Measurements from ENCODE around the gene SHISAL2B. TPM values are rescaled to one million over a fixed set of nuclear protein-coding genes. Genes with fewer than 3 reads are reported as not detected.

SHISAL2B gene
- total RNA-seq, 1 donor from 2014 or later: 0.63 TPM

DNA sequence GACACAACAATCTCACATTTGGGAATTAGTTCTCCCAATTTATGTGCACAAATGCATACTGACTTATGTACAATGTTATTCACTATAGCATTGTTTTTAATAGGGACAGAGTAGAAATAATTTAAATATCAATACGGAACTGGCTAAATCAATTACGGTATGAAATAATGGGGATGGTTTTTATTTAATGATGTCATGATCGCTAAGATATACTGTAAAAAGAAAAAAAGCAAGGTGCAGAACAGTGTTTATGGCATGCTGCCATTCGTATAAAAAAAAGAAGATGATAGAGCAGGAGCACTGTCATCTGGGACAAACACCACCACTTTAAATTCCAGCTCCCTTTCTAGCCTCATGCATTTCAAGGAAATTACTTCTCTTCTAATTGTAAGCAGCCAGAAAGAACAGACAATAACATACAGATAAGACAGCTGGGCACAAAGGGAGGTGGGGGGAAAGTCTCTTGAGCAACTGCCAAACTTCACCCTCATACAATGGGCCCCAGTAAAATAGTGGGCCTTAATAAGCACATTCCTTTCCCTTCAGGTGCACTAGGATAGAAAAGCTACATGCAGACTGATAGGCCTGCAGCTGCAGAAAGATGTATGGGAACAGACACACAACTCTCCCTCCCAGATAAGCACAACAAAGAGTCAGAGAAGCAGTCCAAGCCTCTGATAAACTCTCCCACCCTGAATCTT, 69.8 kb downstream of the SHISAL2B start:
- no peak for DNase-seq (ENCODE audit: extremely low spot score, unreplicated experiment)
- H3K36me3 Mint-ChIP-seq: peaks cover 6% of the 10 kb centered on the region
- peaks cover 12% of the 10 kb centered on the region for H3K4me1 Mint-ChIP-seq (ENCODE audit: unreplicated experiment)
- H3K9me3 Mint-ChIP-seq: no peaks in the 10 kb centered on the region
- H3K27me3 Mint-ChIP-seq: no peaks in the 10 kb centered on the region
- TF ChIP-seq, protein P1, sequence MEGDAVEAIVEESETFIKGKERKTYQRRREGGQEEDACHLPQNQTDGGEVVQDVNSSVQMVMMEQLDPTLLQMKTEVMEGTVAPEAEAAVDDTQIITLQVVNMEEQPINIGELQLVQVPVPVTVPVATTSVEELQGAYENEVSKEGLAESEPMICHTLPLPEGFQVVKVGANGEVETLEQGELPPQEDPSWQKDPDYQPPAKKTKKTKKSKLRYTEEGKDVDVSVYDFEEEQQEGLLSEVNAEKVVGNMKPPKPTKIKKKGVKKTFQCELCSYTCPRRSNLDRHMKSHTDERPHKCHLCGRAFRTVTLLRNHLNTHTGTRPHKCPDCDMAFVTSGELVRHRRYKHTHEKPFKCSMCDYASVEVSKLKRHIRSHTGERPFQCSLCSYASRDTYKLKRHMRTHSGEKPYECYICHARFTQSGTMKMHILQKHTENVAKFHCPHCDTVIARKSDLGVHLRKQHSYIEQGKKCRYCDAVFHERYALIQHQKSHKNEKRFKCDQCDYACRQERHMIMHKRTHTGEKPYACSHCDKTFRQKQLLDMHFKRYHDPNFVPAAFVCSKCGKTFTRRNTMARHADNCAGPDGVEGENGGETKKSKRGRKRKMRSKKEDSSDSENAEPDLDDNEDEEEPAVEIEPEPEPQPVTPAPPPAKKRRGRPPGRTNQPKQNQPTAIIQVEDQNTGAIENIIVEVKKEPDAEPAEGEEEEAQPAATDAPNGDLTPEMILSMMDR (conservative IDR thresholded peaks at IDR 0.05): no peak
- H3K27ac Mint-ChIP-seq: no peak overlapping the region
- H3K4me3 Mint-ChIP-seq: no peak overlapping the region

DNA sequence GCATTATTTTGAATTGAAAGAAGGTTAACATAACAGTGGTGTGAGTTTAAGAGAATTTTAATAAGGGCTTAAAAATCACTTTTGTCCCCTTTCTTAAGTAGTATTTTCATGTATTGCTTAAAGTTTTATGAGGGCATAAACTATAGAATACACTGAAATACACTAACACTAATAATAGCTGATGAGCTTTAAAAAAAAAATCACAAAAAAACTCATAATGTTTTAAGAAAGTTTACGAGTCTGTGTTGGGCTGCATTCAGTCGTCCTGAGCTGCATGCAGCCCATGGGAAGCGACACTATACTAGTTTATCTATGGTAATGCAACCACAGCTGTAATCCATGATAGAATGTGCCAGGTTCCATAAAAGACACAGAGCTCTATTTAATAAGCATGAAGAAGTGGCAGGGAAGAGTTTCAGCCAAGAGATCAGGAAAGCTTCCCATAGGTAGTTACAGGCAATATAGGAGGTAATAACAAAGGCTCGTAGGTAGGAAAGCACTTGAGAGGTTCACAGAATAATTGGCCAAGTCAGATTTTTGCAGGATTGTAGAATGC, 73.7 kb downstream of the SHISAL2B start:
- peaks cover 12% of the 10 kb centered on the region for H3K36me3 Mint-ChIP-seq
- no peaks in the 10 kb centered on the region for H3K9me3 Mint-ChIP-seq
- no peak overlapping the region for H3K27ac Mint-ChIP-seq
- TF ChIP-seq, protein P1 (conservative IDR thresholded peaks at IDR 0.05): no peak
- H3K4me3 Mint-ChIP-seq: peak overlapping the region; percentile 2
- peaks cover 26% of the 10 kb centered on the region for H3K4me1 Mint-ChIP-seq (ENCODE audit: unreplicated experiment)
- DNase-seq (ENCODE audit: extremely low spot score, unreplicated experiment): no peak
- no peaks in the 10 kb centered on the region for H3K27me3 Mint-ChIP-seq

DNA sequence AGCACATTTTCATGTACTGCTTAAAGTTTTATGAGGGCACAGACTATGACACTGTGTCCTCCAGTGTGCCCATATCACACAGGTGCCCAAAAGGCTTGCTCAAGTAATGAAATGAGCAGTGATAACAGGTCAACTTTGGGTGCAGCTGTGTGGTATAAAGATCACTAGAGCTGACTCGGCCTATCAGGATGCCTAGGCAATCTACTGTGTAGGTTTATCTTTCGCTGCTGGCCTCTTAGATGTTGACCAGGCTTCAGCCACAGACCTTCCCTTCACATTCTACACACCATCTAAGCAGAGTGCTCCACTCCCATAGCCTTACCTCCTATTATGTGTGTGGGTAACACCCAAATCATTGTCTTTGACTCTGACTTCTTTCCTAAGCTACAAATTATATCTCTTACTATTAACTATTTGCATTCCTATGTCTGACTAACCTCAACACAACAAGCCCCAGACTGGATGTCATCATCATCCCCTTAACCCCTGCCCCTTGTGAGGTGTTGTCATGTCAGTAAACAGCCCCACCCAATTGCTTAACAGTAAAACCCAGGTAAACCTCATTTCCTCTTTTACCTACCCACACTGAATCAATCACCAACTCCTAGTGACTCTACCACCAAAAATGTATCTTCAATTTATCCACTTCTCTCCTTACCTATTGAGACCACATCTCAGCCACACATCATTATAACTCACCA, 75.7 kb downstream of the SHISAL2B start:
- H3K4me1 Mint-ChIP-seq (ENCODE audit: unreplicated experiment): peaks cover 29% of the 10 kb centered on the region
- no peak for DNase-seq (ENCODE audit: extremely low spot score, unreplicated experiment)
- TF ChIP-seq, protein P1 (conservative IDR thresholded peaks at IDR 0.05): no peak
- peak overlapping the region; percentile 62 for H3K27ac Mint-ChIP-seq
- no peaks in the 10 kb centered on the region for H3K9me3 Mint-ChIP-seq
- H3K36me3 Mint-ChIP-seq: peaks cover 12% of the 10 kb centered on the region
- peak overlapping the region; percentile 35 for H3K4me3 Mint-ChIP-seq
- H3K27me3 Mint-ChIP-seq: no peaks in the 10 kb centered on the region

DNA sequence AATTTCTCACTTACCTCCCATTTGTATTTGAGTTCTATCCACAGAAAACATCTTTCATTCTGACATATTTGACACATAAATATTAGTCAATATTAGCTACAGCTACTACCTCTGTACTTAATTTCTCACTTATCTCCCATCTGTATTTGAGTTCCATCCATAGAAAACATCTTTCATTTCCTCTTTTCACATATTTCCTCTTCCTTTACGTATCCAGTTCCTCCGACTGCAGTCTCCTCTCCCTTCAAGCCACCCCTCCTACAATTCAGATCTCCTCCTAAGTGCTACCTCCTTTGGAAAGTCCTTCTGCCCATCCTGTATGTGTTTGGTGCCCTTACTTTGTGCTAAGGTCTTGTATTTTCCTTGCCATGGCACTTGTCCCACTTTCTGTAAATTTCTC, 76.6 kb downstream of the SHISAL2B start:
- Mint-ChIP-seq H3K4me3 (peak overlapping the region; percentile 100), H3K9me3 (no peaks in the 10 kb centered on the region), H3K27me3 (no peaks in the 10 kb centered on the region), H3K4me1 (ENCODE audit: unreplicated experiment) (peaks cover 27% of the 10 kb centered on the region), H3K27ac (peak overlapping the region; percentile 99), H3K36me3 (peaks cover 12% of the 10 kb centered on the region)
- TF ChIP-seq, protein P1 (conservative IDR thresholded peaks at IDR 0.05): no peak
- DNase-seq (ENCODE audit: extremely low spot score, unreplicated experiment): no peak

Other genes with a start within 250 kb of the SHISAL2B start
- gene RGS7BP, start 184.5 kb upstream of the SHISAL2B start, total RNA-seq (ENCODE audit: low replicate concordance): 1.5 and 2.0 TPM in 2 replicates
- gene SREK1IP1, start 78.2 kb downstream of the SHISAL2B start, total RNA-seq (ENCODE audit: low replicate concordance): 25.9 and 31.0 TPM in 2 replicates
- gene CWC27, start 78.4 kb downstream of the SHISAL2B start, total RNA-seq (ENCODE audit: low replicate concordance): 20.7 and 32.0 TPM in 2 replicates

Data from type B pancreatic cell (in vitro differentiated cells).